Colonic mucosa (tissue), 4 donors: ENCODE data around the gene BMAL1. TPM values are rescaled to one million over a fixed set of nuclear protein-coding genes. Genes with fewer than 3 reads are reported as not detected.

Experiments
- DNase-seq: peaks from one replicate; pipeline ENCODE4 v3.0.0-alpha.2; 2020
- H3K27ac ChIP-seq: fragments of 200-600 bp; one replicate; pipeline ENCODE4 v1.8.0; 2021
- H3K27me3 ChIP-seq: fragments of 200-600 bp; one replicate; pipeline ENCODE4 v1.8.0; 2021
- H3K36me3 ChIP-seq: fragments of 200-600 bp; one replicate; pipeline ENCODE4 v1.8.0; 2021
- H3K4me1 ChIP-seq: fragments of 200-600 bp; one replicate; pipeline ENCODE4 v1.8.0; 2021; ENCODE audit warnings: mild to moderate bottlenecking
- H3K4me3 ChIP-seq: fragments of 200-600 bp; one replicate; pipeline ENCODE4 v1.8.0; 2021
- H3K9ac ChIP-seq, 2 donors: one replicate each; pipeline ENCODE4 v1.7.0; 2013; ENCODE audit warnings: control low read depth in 2 of 2, low read depth in 2 of 2, low read length in 2 of 2
- H3K9me3 ChIP-seq: fragments of 200-600 bp; one replicate; pipeline ENCODE4 v1.8.0; 2021
- intact Hi-C: fragments of 100-400 bp; cut with DNase I; formaldehyde crosslinking; loops from one replicate; pipeline ENCODE4 v1.14.1; 2022
- total RNA-seq, 2 donors: library from RNA; stranded (reverse); fragmentation: NEBNext Ultra II Directional in 1 of 2; extraction: Animal tissue kit (Norgen Biotek cat#: 25700) in 1 of 2; gene quantifications; one replicate each; pipeline ENCODE4 v1.2.1, GENCODE V29; 2021
- TF ChIP-seq, protein P1 (sequence below): fragments of 200-600 bp; IDR thresholded peaks from one replicate; pipeline ENCODE4 v1.8.0; 2022; ENCODE audit warnings: antibody characterized with exemption, mild to moderate bottlenecking
- donor health status: healthy.
- donor health status: DM: no; HTN: no; CAD: no.
- donor health status: DM: no; HTN: no; CAD: no.

BMAL1 gene
- total RNA-seq, 2 donors from 2014 or later, result 10.0 to 14.6 TPM

DNA sequence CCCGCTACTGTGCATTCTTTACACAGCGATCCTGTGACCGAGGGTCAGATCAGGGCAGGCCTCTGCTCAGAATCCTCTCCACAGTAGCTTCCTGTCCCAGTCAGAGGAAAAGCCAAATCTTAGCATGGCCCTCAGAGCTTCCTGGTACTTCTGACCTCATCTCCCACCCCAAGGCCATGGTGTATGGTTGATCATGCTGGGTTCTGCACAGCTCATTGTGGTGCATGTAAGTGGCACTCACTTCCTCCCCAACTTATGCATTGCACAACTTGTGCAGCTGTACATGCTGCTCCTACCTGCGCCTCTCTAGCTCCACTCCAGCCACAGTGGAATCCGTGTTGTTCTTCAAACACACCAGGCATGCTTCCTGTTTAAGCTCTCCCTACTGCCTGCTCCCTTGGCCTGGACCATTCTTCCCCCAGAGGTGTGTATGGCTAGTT is 20.3 kb downstream of the BMAL1 start:
- H3K27ac ChIP-seq, result no peak overlapping the region
- H3K9ac ChIP-seq, result no peak overlapping the region
- H3K4me3 ChIP-seq, result no peak overlapping the region
- H3K27me3 ChIP-seq, result no peaks in the 10 kb centered on the region
- intact Hi-C loops, result no loop called here
- DNase-seq, result no peak
- no peaks in the 10 kb centered on the region for H3K36me3 ChIP-seq
- H3K9me3 ChIP-seq, result no peaks in the 10 kb centered on the region
- no peaks in the 10 kb centered on the region for H3K4me1 ChIP-seq
- TF ChIP-seq, protein P1, sequence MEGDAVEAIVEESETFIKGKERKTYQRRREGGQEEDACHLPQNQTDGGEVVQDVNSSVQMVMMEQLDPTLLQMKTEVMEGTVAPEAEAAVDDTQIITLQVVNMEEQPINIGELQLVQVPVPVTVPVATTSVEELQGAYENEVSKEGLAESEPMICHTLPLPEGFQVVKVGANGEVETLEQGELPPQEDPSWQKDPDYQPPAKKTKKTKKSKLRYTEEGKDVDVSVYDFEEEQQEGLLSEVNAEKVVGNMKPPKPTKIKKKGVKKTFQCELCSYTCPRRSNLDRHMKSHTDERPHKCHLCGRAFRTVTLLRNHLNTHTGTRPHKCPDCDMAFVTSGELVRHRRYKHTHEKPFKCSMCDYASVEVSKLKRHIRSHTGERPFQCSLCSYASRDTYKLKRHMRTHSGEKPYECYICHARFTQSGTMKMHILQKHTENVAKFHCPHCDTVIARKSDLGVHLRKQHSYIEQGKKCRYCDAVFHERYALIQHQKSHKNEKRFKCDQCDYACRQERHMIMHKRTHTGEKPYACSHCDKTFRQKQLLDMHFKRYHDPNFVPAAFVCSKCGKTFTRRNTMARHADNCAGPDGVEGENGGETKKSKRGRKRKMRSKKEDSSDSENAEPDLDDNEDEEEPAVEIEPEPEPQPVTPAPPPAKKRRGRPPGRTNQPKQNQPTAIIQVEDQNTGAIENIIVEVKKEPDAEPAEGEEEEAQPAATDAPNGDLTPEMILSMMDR, result no peak

DNA sequence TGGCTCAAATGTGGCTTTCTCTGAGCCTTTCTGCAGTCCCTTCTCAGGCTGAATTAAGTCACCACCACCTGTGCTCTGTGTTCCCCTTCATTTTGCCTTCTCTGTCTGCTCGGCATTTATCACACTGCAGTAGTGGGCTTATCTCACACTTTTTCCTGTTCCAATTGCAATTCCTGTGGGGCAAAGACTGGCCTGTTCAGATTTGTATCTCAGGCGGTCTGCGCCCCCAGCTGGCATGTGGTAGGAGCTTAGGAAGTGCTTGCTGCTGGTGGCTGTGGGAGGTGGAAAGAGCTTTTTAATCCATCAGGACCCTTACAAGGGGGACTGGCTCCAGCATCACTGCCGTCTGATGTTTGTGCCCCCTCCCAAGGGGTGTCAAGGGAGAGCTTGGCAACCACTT is 21.2 kb downstream of the BMAL1 start:
- H3K4me1 ChIP-seq, result no peaks in the 10 kb centered on the region
- no peak overlapping the region for H3K27ac ChIP-seq
- H3K36me3 ChIP-seq, result no peaks in the 10 kb centered on the region
- intact Hi-C loops, result no loop called here
- no peak overlapping the region for H3K9ac ChIP-seq
- no peak overlapping the region for H3K4me3 ChIP-seq
- TF ChIP-seq, protein P1, result no peak
- DNase-seq, result no peak
- H3K9me3 ChIP-seq, result no peaks in the 10 kb centered on the region
- no peaks in the 10 kb centered on the region for H3K27me3 ChIP-seq

DNA sequence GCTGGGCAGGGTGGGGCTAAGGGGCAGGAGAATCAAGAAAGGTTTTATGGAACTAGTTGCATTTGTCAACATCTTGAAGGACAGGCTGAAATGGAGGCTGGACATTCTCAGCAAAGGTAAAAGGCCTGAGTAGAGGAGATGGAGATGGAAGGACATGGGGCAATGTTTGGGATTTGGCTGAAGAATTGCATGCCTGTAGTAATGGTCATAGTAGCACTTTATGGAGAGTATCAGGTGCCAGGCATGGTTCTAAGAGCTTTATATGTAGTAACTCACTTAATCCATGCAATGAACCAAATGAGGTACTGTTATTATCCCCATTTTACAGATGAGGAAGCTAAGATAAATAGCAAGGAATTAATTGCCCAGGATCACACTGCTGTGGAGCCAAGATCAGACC is 23.9 kb downstream of the BMAL1 start:
- Histone ChIP-seq H3K4me3 (no peak overlapping the region), H3K27ac (no peak overlapping the region), H3K27me3 (no peaks in the 10 kb centered on the region), H3K9me3 (no peaks in the 10 kb centered on the region), H3K36me3 (no peaks in the 10 kb centered on the region), H3K4me1 (no peaks in the 10 kb centered on the region), H3K9ac (no peak overlapping the region)
- TF ChIP-seq, protein P1, result no peak
- intact Hi-C loops, result no loop called here
- no peak for DNase-seq

DNA sequence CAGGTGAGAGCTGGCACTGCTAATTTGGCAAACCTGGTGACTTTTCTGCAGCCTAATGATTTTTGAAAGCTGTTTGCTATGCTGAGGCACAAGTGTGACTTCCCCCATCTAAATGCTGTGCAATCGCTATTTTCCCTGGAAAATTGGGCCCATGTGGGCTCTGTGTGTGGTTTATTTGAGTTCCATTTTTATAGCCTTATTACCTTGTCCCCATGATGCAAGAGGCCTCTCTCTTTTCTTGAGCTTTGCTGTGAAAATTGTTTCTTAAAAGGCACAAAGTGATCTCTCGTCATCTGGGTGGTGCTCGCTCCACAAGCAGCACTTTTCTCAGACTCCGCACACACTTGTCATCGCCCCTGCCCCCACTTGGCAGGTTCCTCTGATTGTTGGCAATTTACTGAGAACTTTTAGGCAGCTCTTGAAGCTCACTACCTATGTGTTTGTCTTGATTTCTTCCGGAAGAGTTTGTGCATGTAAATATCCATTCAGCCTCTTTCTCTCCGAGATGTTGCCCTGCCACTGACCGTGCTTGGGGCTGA is 24.9 kb downstream of the BMAL1 start:
- no peaks in the 10 kb centered on the region for H3K4me1 ChIP-seq
- DNase-seq, result no peak
- no peak overlapping the region for H3K27ac ChIP-seq
- intact Hi-C loops, result no loop called here
- no peak overlapping the region for H3K4me3 ChIP-seq
- H3K27me3 ChIP-seq, result no peaks in the 10 kb centered on the region
- TF ChIP-seq, protein P1, result no peak
- no peak overlapping the region for H3K9ac ChIP-seq
- H3K9me3 ChIP-seq, result no peaks in the 10 kb centered on the region
- no peaks in the 10 kb centered on the region for H3K36me3 ChIP-seq

DNA sequence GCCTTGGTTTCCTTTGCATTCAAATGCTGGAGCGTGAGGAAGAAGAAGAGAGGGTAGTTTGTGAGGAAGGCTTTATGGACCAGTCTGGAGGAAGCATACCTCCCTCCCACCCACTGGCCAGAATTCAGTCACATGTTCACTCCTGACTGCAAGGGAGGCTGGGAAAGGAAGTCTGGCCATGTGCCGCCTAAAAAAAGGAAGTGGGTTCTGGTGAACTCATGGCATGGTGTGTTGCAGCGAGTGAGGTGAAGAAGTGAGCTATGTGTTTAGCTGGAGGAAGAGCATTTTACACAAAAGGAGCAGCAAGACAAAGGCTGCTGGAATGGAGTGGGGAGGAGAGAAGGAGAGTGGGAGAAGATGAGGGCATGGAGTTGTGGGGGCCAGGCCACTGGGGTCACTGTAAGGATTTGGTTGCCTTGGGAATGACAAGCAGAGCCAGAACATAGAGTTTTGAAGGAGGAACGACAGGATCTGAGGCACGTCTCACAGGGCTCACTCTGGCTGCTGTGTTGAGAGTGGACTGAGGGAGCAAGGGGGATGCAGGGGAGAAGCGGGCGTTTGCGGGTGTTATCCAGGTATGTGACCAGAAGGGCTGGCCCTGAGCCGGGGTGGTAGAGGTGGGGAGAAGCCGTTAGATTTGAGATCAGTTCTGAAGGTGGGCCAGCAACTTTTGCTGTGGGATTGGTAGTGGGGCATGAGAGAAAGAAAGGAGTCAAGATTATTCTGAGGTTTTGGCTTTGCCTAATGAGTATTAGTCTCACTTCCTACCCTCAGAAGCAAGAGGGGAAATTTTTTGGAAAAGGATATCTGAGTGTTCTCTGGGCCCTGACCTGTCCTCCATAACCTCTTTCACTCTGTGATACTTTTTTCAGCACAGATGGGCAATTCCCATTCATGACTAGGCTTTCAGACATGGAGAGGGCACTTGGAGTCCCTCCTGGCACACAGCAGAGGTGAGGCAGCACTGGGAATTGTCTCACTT is 26.4 kb downstream of the BMAL1 start:
- TF ChIP-seq, protein P1, result no peak
- Histone ChIP-seq H3K4me3 (no peak overlapping the region), H3K9ac (no peak overlapping the region), H3K4me1 (no peaks in the 10 kb centered on the region), H3K9me3 (no peaks in the 10 kb centered on the region), H3K36me3 (no peaks in the 10 kb centered on the region), H3K27me3 (no peaks in the 10 kb centered on the region), H3K27ac (no peak overlapping the region)
- no peak for DNase-seq
- intact Hi-C loops, result no loop called here
